Heart right ventricle (tissue), 16 donors: ENCODE measurements around the gene CWF19L2. TPM values are rescaled to one million over a fixed set of nuclear protein-coding genes. Genes with fewer than 3 reads are reported as not detected.
A peak's percentile ranks its signal among the peaks of the same experiment; 100 is the strongest.

Experiments
- ATAC-seq, 8 donors: fragments of 200-7000 bp; cut with Tn5 transposase; one replicate each; pipeline ENCODE4 v1.9.1; 2020; ENCODE audit warnings: mild to moderate bottlenecking in 8 of 8, moderate library complexity in 8 of 8, moderate number of reproducible peaks in 1 of 8
- DNase-seq, 2 donors: peaks; one replicate each; pipeline ENCODE4 v3.0.0-alpha.2; 2020
- H3K27ac ChIP-seq, 10 donors: fragments of 200-600 bp; sonication (generic) in 2 of 10; one replicate each; pipeline versions ENCODE4 v1.5.0 to v1.8.0; 2020 to 2022; ENCODE audit warnings: mild to moderate bottlenecking in 3 of 10
- H3K27me3 ChIP-seq, 7 donors: fragments of 200-600 bp; one replicate each; pipeline ENCODE4 v1.8.0; 2021 to 2022; ENCODE audit warnings: mild to moderate bottlenecking in 2 of 7
- H3K36me3 ChIP-seq, 9 donors: fragments of 200-600 bp; sonication (generic) in 1 of 9; one replicate each; pipeline versions ENCODE4 v1.5.0 to v1.8.0; 2020 to 2022; ENCODE audit warnings: mild to moderate bottlenecking in 2 of 9
- H3K4me1 ChIP-seq, 9 donors: fragments of 200-600 bp; sonication (generic) in 1 of 9; one replicate each; pipeline versions ENCODE4 v1.5.0 to v1.8.0; 2020 to 2022; ENCODE audit warnings: mild to moderate bottlenecking in 4 of 9
- H3K4me3 ChIP-seq, 10 donors: fragments of 200-600 bp; sonication (generic) in 2 of 10; one replicate each; pipeline versions ENCODE4 v1.5.0 to v1.8.0; 2020 to 2022; ENCODE audit warnings: mild to moderate bottlenecking in 7 of 10, moderate library complexity in 2 of 10
- H3K9me3 ChIP-seq, 11 donors: fragments of 200-600 bp in 10 of 11; sonication (generic) in 2 of 11; one replicate each; pipeline versions ENCODE4 v1.5.0 to v1.8.0; 2013 to 2022; ENCODE audit warnings: mild to moderate bottlenecking in 2 of 11, control low read depth in 1 of 11, moderate library complexity in 1 of 11
- CTCF ChIP-seq, 9 donors: fragments of 200-600 bp; sonication (generic) in 2 of 9; IDR thresholded peaks; one replicate each; pipeline versions ENCODE4 v1.5.0 to v1.8.0; 2021 to 2022; ENCODE audit warnings: antibody characterized with exemption in 9 of 9, mild to moderate bottlenecking in 5 of 9, moderate library complexity in 1 of 9
- whole genome bisulfite sequencing, 2 donors: extraction: QIAGEN DNeasy Blood & Tissue Kit; methylation state at CpG; one replicate each; pipeline ENCODE4 v1.1.7; 2013; ENCODE audit warnings: inconsistent platforms in 1 of 2; 5-methylcytosine and 5-hydroxymethylcytosine counted together
- intact Hi-C, 10 donors: fragments of 100-400 bp; cut with DNase I; formaldehyde crosslinking; loops; one replicate each; pipeline versions ENCODE4 v1.11.1 to v1.14.2; 2022
- polyA plus RNA-seq, 2 donors: library from polyadenylated mRNA; stranded (reverse); fragments of 200-250 nt; gene quantifications; one replicate each; pipeline ENCODE4 v1.2.3, GENCODE V29; 2013
- total RNA-seq, 10 donors: library from RNA; stranded (reverse); fragmentation: NEBNext Ultra II Directional in 3 of 10; extraction: Animal tissue kit (Norgen Biotek cat#: 25700) in 3 of 10; gene quantifications; one replicate each; pipeline versions ENCODE4 v1.2.1 to v1.2.4, GENCODE V29; 2021 to 2023
- donor health status: Arrhythmogenic right ventricular cardiomyopathy.
- donor health status: ischemic (EF 13 %, LVEDD 7.1; RV severe dilation, severe dysfunction).
- donor health status: healthy with polysubstance abuse.
- donor health status: DM: no; HTN: yes; CAD: no.
- donor health status: DM: no; HTN: no; CAD: no.
- donor health status: ischemic (EF 25% LVEDD 6.9; RV normal size, moderate dysfunction).
- donor health status: ischemic (EF 25% LVEDD 5.7; RV mildly dilated, moderate dysfunction).
- donor health status: healthy.
- donor health status: DM: yes; HTN: yes; CAD: no.
- donor health status: Ischemic cardiomyopathy.
- donor health status: ischemic (EF 35%, LVEDD 5.7; RV mildly dilated, moderate dysfunction).
- donor health status: nonischemic (EF 11% LVEDD 7.7; RV severe dilation, severe dysfunction).
- donor health status: DM: yes; HTN: yes; CAD: no.
- donor health status: PGD.
- donor health status: ischemic (EF 29% LVEDD 5.4; RV normal size, mild dysfunction).
- donor health status: nonischemic (EF 23%, LVEDD 6.1; RV moderate dilation, normal function).

Gene CWF19L2
- total and polyA plus RNA-seq, 12 donors = 3.1 to 11.7 (median 8.0) TPM

- H3K9me3 ChIP-seq = no peaks in the 10 kb centered on the region
- no peak for DNase-seq
- 70 to 72% methylated on average over 4 of the region's 4 CpGs for WGBS, 2 donors
- H3K36me3 ChIP-seq = peaks cover 0 to 5% (median under 1%) of the 10 kb centered on the region in 9 donors
- no peak for TF ChIP-seq CTCF (IDR thresholded peaks at IDR 0.05)
- H3K27ac ChIP-seq = no peak overlapping the region
- ATAC-seq = peak in 2 of 8 donors; percentile 42 to 61
- no peak overlapping the region for H3K4me3 ChIP-seq
- H3K27me3 ChIP-seq = no peaks in the 10 kb centered on the region
- H3K4me1 ChIP-seq = peaks cover 0 to 9% (median 0%) of the 10 kb centered on the region in 9 donors
- intact Hi-C loops = no loop called here
Measured at GRCh38 chr11:107496011-107496410, 38.4 kb upstream of the CWF19L2 start.

- no peak for TF ChIP-seq CTCF (IDR thresholded peaks at IDR 0.05)
Measured at GRCh38 chr11:107494055-107494454, 36.4 kb upstream of the CWF19L2 start.

GRCh38 chr11:107493117-107493516 lies 35.5 kb upstream of the CWF19L2 start:
- Histone ChIP-seq H3K36me3 (no peaks in the 10 kb centered on the region), H3K4me3 (no peak overlapping the region), H3K27me3 (no peaks in the 10 kb centered on the region), H3K27ac (no peak overlapping the region), H3K4me1 (peaks cover 0 to 9% (median 0%) of the 10 kb centered on the region in 9 donors), H3K9me3 (peaks cover 0 to 3% (median 0%) of the 10 kb centered on the region in 11 donors)
- ATAC-seq (no peak), DNase-seq (no peak)
- WGBS, 2 donors = 89 to 92% methylated on average over 1 of the region's 1 CpG
- TF ChIP-seq CTCF (IDR thresholded peaks at IDR 0.05) = no peak
- intact Hi-C loops = no loop called here

More at GRCh38 chr11:107494055-107494454, 36.4 kb upstream of the CWF19L2 start:
- H3K27me3 ChIP-seq = no peaks in the 10 kb centered on the region
- H3K4me3 ChIP-seq = no peak overlapping the region
- no peak overlapping the region for H3K27ac ChIP-seq
- H3K36me3 ChIP-seq = no peaks in the 10 kb centered on the region
- DNase-seq = no peak
- no peak for ATAC-seq
- peaks cover 0 to 9% (median 0%) of the 10 kb centered on the region in 9 donors for H3K4me1 ChIP-seq
- 71 to 83% methylated on average over 1 of the region's 1 CpG for WGBS, 2 donors
- intact Hi-C loops = no loop called here
- no peaks in the 10 kb centered on the region for H3K9me3 ChIP-seq

- Histone ChIP-seq H3K4me3 (no peak overlapping the region), H3K4me1 (peaks cover 0 to 4% (median 0%) of the 10 kb centered on the region in 9 donors), H3K36me3 (no peaks in the 10 kb centered on the region), H3K27me3 (no peaks in the 10 kb centered on the region), H3K27ac (no peak overlapping the region), H3K9me3 (peaks cover 0 to 3% (median 0%) of the 10 kb centered on the region in 11 donors)
- ATAC-seq (no peak), DNase-seq (no peak)
- 77 to 81% methylated on average over 2 of the region's 2 CpGs for WGBS, 2 donors
- TF ChIP-seq CTCF (IDR thresholded peaks at IDR 0.05) = no peak
- intact Hi-C loops = no loop called here
Measured at GRCh38 chr11:107490836-107491235, 33.2 kb upstream of the CWF19L2 start.
